HEK293 (cell line): ENCODE measurements around the gene RAPGEF5.

Source experiments
- CTCF ChIP-seq: fragments of 450-650 bp; formaldehyde crosslinking; IDR thresholded peaks from 2 replicates; pipeline ENCODE4 v1.5.1; 2016; ENCODE audit warnings: missing biosample characterization, missing genetic modification characterization
- REPIN1 ChIP-seq: fragments of 450-650 bp; formaldehyde crosslinking; IDR thresholded peaks from 2 replicates; pipeline ENCODE4 v1.5.1; 2017; ENCODE audit warnings: missing biosample characterization, missing genetic modification characterization, low read depth
- SP2 ChIP-seq: fragments of 450-650 bp; formaldehyde crosslinking; IDR thresholded peaks from 2 replicates; pipeline ENCODE4 v1.5.1; 2016; ENCODE audit warnings: missing biosample characterization, missing genetic modification characterization
- ZNF324 ChIP-seq: fragments of 450-650 bp; formaldehyde crosslinking; IDR thresholded peaks from 2 replicates; pipeline ENCODE4 v1.5.1; 2016; ENCODE audit warnings: missing biosample characterization, missing genetic modification characterization
- ZNF549 ChIP-seq: fragments of 450-650 bp; IDR thresholded peaks from 2 replicates; pipeline ENCODE4 v1.5.1; 2018; ENCODE audit warnings: missing biosample characterization, missing genetic modification characterization, mild to moderate bottlenecking, inconsistent platforms, moderate library complexity
- TF ChIP-seq, protein P1 (sequence below): IDR thresholded peaks from 2 replicates; pipeline ENCODE4 v1.6.1; 2011; ENCODE audit warnings: mild to moderate bottlenecking, low read depth, low read length, borderline replicate concordance

- TF ChIP-seq, protein P1, sequence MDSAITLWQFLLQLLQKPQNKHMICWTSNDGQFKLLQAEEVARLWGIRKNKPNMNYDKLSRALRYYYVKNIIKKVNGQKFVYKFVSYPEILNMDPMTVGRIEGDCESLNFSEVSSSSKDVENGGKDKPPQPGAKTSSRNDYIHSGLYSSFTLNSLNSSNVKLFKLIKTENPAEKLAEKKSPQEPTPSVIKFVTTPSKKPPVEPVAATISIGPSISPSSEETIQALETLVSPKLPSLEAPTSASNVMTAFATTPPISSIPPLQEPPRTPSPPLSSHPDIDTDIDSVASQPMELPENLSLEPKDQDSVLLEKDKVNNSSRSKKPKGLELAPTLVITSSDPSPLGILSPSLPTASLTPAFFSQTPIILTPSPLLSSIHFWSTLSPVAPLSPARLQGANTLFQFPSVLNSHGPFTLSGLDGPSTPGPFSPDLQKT = no peak
- TF ChIP-seq CTCF (tag by site-specific recombination) = no peak
- TF ChIP-seq ZNF324 = no peak
- TF ChIP-seq ZNF549 (tag by site-specific recombination) = no peak
- no peak for TF ChIP-seq SP2
- TF ChIP-seq REPIN1 (tag by site-specific recombination) = no peak
Observed at GRCh38 chr7:22216309-22216708, 140.6 kb downstream of the RAPGEF5 start.
